K562 (cell line): ENCODE data around the gene DNAAF9. TPM values are rescaled to one million over a fixed set of nuclear protein-coding genes. Genes with fewer than 3 reads are reported as not detected.

Experiments
- ATAC-seq: fragments of 200-7000 bp; cut with Tn5 transposase; 3 replicates; pipeline ENCODE4 v1.9.1; 2020; ENCODE audit warnings: moderate library complexity
- BruUV-seq: library from RNA; stranded (reverse); fragments of 400-500 nt; replicated peaks from 2 replicates; lab custom pipeline; 2021; lab: Mats Ljungman, UMichigan
- CTCF ChIA-PET: fragments of 300-600 bp; formaldehyde crosslinking; extraction: SDS; loops from one replicate; lab custom pipeline; 2021; ENCODE audit warnings: low intra/inter-chr PET ratio; lab: Yijun Ruan, JAX
- POLR2A ChIA-PET: fragments of 300-600, 350-650 bp; sonication (Branson Sonifier 250); formaldehyde crosslinking; extraction: SDS; loops from one replicate; lab custom pipeline; 2021; ENCODE audit warnings: antibody characterized with exemption, inconsistent platforms; lab: Yijun Ruan, JAX
- DNase-seq, 4 experiments: peaks; one replicate each; pipeline versions ENCODE4 v3.0.0 to v3.0.0-alpha.2; 2011 to 2018; ENCODE audit warnings: low spot score in 3 of 4, mixed read lengths in 3 of 4; ENCODE audit errors: extremely low read depth in 1 of 4
- FAIRE-seq: peaks from 2 replicates; lab custom pipeline; 2011; peaks lifted over from hg19 to GRCh38; lab: Jason Lieb, UNC
- H2AFZ ChIP-seq: 2 replicates; pipeline ENCODE4 v1.6.0; 2011; ENCODE audit warnings: low read depth, low read length, control low read depth, inconsistent platforms
- H3K27ac ChIP-seq: fragments of 200-600 bp; 3 replicates; pipeline ENCODE4 v1.8.0; 2011; ENCODE audit warnings: low read depth, mild to moderate bottlenecking, control low read depth, inconsistent platforms, low read length, moderate library complexity, mixed read lengths; ENCODE audit errors: extremely low read depth
- H3K27me3 ChIP-seq, 2 experiments: fragments of 300-600 bp in 1 of 2; 2 replicates in 1 of 2; 3 replicates in 1 of 2; pipeline versions ENCODE4 v1.6.0 to v1.8.0; 2011; ENCODE audit warnings: inconsistent platforms in 2 of 2, low read length in 2 of 2, mild to moderate bottlenecking in 1 of 2, mixed read lengths in 1 of 2, moderate library complexity in 1 of 2; ENCODE audit not compliant: control insufficient read depth in 2 of 2, insufficient read depth in 2 of 2
- H3K36me3 ChIP-seq: fragments of 300-600 bp; 3 replicates; pipeline ENCODE4 v1.8.0; 2011; ENCODE audit warnings: mild to moderate bottlenecking, low read length, inconsistent platforms; ENCODE audit not compliant: control insufficient read depth, insufficient read depth
- H3K4me1 ChIP-seq, 2 experiments: fragments of 200-600 bp in 1 of 2; replicated peaks in 1 of 2; 2 replicates in 1 of 2; 3 replicates in 1 of 2; pipeline versions ENCODE4 v1.5.1 to v1.8.0; 2011; ENCODE audit warnings: inconsistent platforms in 2 of 2, low read length in 2 of 2, mild to moderate bottlenecking in 1 of 2, mixed read lengths in 1 of 2, moderate library complexity in 1 of 2; ENCODE audit not compliant: control insufficient read depth in 2 of 2, insufficient read depth in 2 of 2
- H3K4me2 ChIP-seq: 2 replicates; pipeline ENCODE4 v1.6.1; 2011; ENCODE audit warnings: low read length, control low read depth, inconsistent platforms, mixed read lengths; ENCODE audit not compliant: insufficient read depth
- H3K4me3 ChIP-seq: fragments of 200-600 bp; sonication (generic), shearing (Covaris generic); 2 replicates; pipeline ENCODE4 v1.5.1; 2016; ENCODE audit warnings: control low read depth, inconsistent platforms
- H3K79me2 ChIP-seq: fragments of 200-600 bp; 3 replicates; pipeline ENCODE4 v1.8.0; 2011; ENCODE audit warnings: low read length, inconsistent platforms; ENCODE audit not compliant: control insufficient read depth, insufficient read depth
- H3K9ac ChIP-seq, 2 experiments: 2 replicates each; pipeline versions ENCODE4 v1.6.0 to v1.6.1; 2011; ENCODE audit warnings: low read depth in 2 of 2, low read length in 2 of 2, control low read depth in 1 of 2, inconsistent platforms in 1 of 2, mild to moderate bottlenecking in 1 of 2, mixed read lengths in 1 of 2; ENCODE audit not compliant: insufficient read depth in 1 of 2
- H3K9me1 ChIP-seq: one replicate; pipeline ENCODE4 v1.6.0; 2011; ENCODE audit warnings: inconsistent platforms, mild to moderate bottlenecking, low read length, moderate library complexity; ENCODE audit not compliant: control insufficient read depth, insufficient read depth
- H3K9me3 ChIP-seq: replicated peaks from 2 replicates; pipeline ENCODE4 v1.5.1; 2011; ENCODE audit warnings: low read depth, low read length, inconsistent platforms; ENCODE audit not compliant: control insufficient read depth, insufficient read depth
- H4K20me1 ChIP-seq: replicated peaks from 2 replicates; pipeline ENCODE4 v1.6.1; 2011; ENCODE audit warnings: low read length, inconsistent platforms, mixed read lengths; ENCODE audit not compliant: control insufficient read depth, insufficient read depth
- ADNP ChIP-seq: fragments of 200-800 bp; sonication (Bioruptor generic); IDR thresholded peaks from 2 replicates; pipeline ENCODE4 v1.6.1; 2016; ENCODE audit warnings: missing genetic modification characterization, missing compliant biosample characterization
- ARID3A ChIP-seq: IDR thresholded peaks from 2 replicates; pipeline ENCODE4 v1.6.1; 2012; ENCODE audit warnings: low read depth, low read length, improper control_type of control experiment, borderline replicate concordance
- CHAMP1 ChIP-seq: fragments of 450-650 bp; IDR thresholded peaks from 2 replicates; pipeline ENCODE4 v1.6.1; 2016; ENCODE audit warnings: mild to moderate bottlenecking
- ELF2 ChIP-seq: fragments of 250-450 bp; sonication (Bioruptor Pico); IDR thresholded peaks from 2 replicates; pipeline ENCODE4 v1.5.0; 2021; ENCODE audit warnings: mild to moderate bottlenecking
- IRF1 ChIP-seq: sonication (generic); formaldehyde crosslinking; IDR thresholded peaks from 2 replicates; pipeline ENCODE4 v1.8.0; 2022; ENCODE audit warnings: missing genetic modification reagents, mild to moderate bottlenecking, borderline replicate concordance
- IRF2 ChIP-seq: sonication (generic); formaldehyde crosslinking; IDR thresholded peaks from 2 replicates; pipeline ENCODE4 v1.8.1; 2022; ENCODE audit warnings: mild to moderate bottlenecking, missing genetic modification reagents
- NBN ChIP-seq: fragments of 450-650 bp; IDR thresholded peaks from 2 replicates; pipeline ENCODE4 v1.6.1; 2016; ENCODE audit warnings: low read depth, mild to moderate bottlenecking
- POLR2H ChIP-seq: IDR thresholded peaks from 2 replicates; pipeline ENCODE4 v1.6.1; 2016; ENCODE audit warnings: missing genetic modification characterization, low read depth, mild to moderate bottlenecking, control low read depth, missing compliant biosample characterization, moderate library complexity
- RBBP5 ChIP-seq: fragments of 200-600 bp; sonication (generic); IDR thresholded peaks from 2 replicates; pipeline ENCODE4 v1.6.1; 2012; ENCODE audit warnings: borderline replicate concordance, mild to moderate bottlenecking, low read length, control low read depth, inconsistent platforms; ENCODE audit not compliant: insufficient read depth, poor library complexity, severe bottlenecking
- STAT5B ChIP-seq: fragments of 250-450 bp; sonication (Bioruptor Pico); IDR thresholded peaks from 2 replicates; pipeline ENCODE4 v1.8.0; 2021; ENCODE audit warnings: mild to moderate bottlenecking, inconsistent platforms
- TEAD2 ChIP-seq: fragments of 450-650 bp; IDR thresholded peaks from 2 replicates; pipeline ENCODE4 v1.6.1; 2016; ENCODE audit warnings: missing genetic modification characterization, control low read depth, missing compliant biosample characterization
- TRIM25 ChIP-seq: fragments of 450-650 bp; IDR thresholded peaks from 2 replicates; pipeline ENCODE4 v1.7.0; 2016; ENCODE audit warnings: borderline replicate concordance
- ZNF347 ChIP-seq: fragments of 450-650 bp; formaldehyde crosslinking; IDR thresholded peaks from 2 replicates; pipeline ENCODE4 v1.4.0; 2020; ENCODE audit warnings: low read depth, mild to moderate bottlenecking, moderate library complexity
- ZNF444 ChIP-seq: fragments of 250-450 bp; sonication (Bioruptor Pico); IDR thresholded peaks from 2 replicates; pipeline ENCODE4 v1.4.0; 2020; ENCODE audit warnings: mild to moderate bottlenecking, moderate library complexity
- ZNF583 ChIP-seq: fragments of 250-450 bp; sonication (Bioruptor Pico); IDR thresholded peaks from 2 replicates; pipeline ENCODE4 v1.4.0; 2020
- WGBS: fragments of 100-300 bp; shearing (Covaris generic); methylation state at CpG from one replicate; pipeline ENCODE4 v1.1.6; 2016; ENCODE audit warnings: low coverage, mixed read lengths; ENCODE audit not compliant: insufficient coverage; ENCODE audit errors: missing lambda C conversion rate; 5-methylcytosine and 5-hydroxymethylcytosine counted together
- in situ Hi-C: fragments of 300-500 bp; cut with MboI; formaldehyde crosslinking; loops from 4 replicates; pipeline ENCODE4 v1.15.0; 2018; ENCODE audit warnings: inconsistent platforms, mixed read lengths
- intact Hi-C: fragments of 100-400 bp; cut with micrococcal nuclease; formaldehyde crosslinking; loops from 2 replicates; pipeline ENCODE4 v1.14.2; 2022
- polyA plus RNA-seq, 8 experiments: library from polyadenylated mRNA; depleted of rRNA in 4 of 8; stranded (reverse) in 5 of 8; unstranded in 3 of 8; fragments of >200 nt; fragmentation: Nextera tagmentation in 2 of 8; fragmentation: Illumina TruSeq in 1 of 8; extraction: Ambion mirVana in 2 of 8; extraction: Trizol in 1 of 8; gene quantifications; 2 replicates each; pipeline versions ENCODE4 v1.2.1 to v1.2.3, GENCODE V29; 2011 to 2014; ENCODE audit warnings: inconsistent platforms in 1 of 8, missing spikeins in 1 of 8
- total RNA-seq, 7 experiments: library from RNA; depleted of rRNA in 6 of 7; stranded (reverse); fragments of >200 nt in 6 of 7; fragmentation: Illumina TruSeq in 2 of 7; extraction: Trizol in 2 of 7; gene quantifications; 2 replicates each; pipeline versions ENCODE4 v1.2.1 to v1.2.3, GENCODE V29; 2011 to 2021; ENCODE audit warnings: low replicate concordance in 1 of 7

The DNAAF9 gene
- total and polyA plus RNA-seq, 9 of the 15 experiments (the other 6 are each of a cell fraction or from before 2014, with no cell fraction given): 0.42 to 2.9 (median 1.9) TPM

GRCh38 chr20:3380228-3381070, 27.0 kb downstream of the DNAAF9 start:
- Histone ChIP-seq H3K36me3 (no peaks in the 10 kb centered on the region), H3K4me3 (no peak overlapping the region), H3K9me3 (no peaks in the 10 kb centered on the region), H3K27ac (no peak overlapping the region), H4K20me1 (no peaks in the 10 kb centered on the region), H3K9me1 (no peaks in the 10 kb centered on the region), H2AFZ (no peak overlapping the region), H3K79me2 (no peaks in the 10 kb centered on the region), H3K27me3 (no peaks in the 10 kb centered on the region), H3K4me2 (no peak overlapping the region), H3K4me1 (no peaks in the 10 kb centered on the region), H3K9ac (no peak overlapping the region)
- intact Hi-C loops (no loop called here), in situ Hi-C loops (no loop called here)
- FAIRE-seq: no peak
- TF ChIP-seq NBN: no peak
- no peak for TF ChIP-seq ZNF583 (CRISPR knock-in tag)
- TF ChIP-seq IRF2: no peak
- no peak for TF ChIP-seq RBBP5
- TF ChIP-seq ZNF347: no peak
- TF ChIP-seq CHAMP1: no peak
- no peak for TF ChIP-seq TRIM25
- no peak for TF ChIP-seq ARID3A
- no peak for TF ChIP-seq ADNP (tag)
- no peak for TF ChIP-seq TEAD2 (tag)
- no peak for TF ChIP-seq ZNF444 (CRISPR knock-in tag)
- TF ChIP-seq ELF2: no peak
- TF ChIP-seq IRF1: no peak
- no peak for TF ChIP-seq STAT5B (CRISPR knock-in tag)
- no peak for TF ChIP-seq POLR2H (tag)
- WGBS: 58% methylated on average over 2 of the region's 2 CpGs
- no peak for ATAC-seq
- CTCF ChIA-PET: no interaction called here
- BruUV-seq: no TSS peak
- POLR2A ChIA-PET: interaction anchor here (1.0 kb wide), 1 partner anchor 11 kb away, joined by 3 read pairs; no protein-coding TSS in a partner anchor
- DNase-seq: no peak
